LNCAP (cell line): ENCODE results near the gene AK4.

ENCODE experiments used
- CTCF ChIP-seq: fragments of 450-650 bp; IDR thresholded peaks from 2 replicates; pipeline ENCODE4 v1.5.1; 2017; ENCODE audit warnings: mild to moderate bottlenecking

AK4 gene

GRCh38 chr1:65113298-65113697 lies 34.7 kb upstream of the AK4 start:
- TF ChIP-seq CTCF, result no peak

GRCh38 chr1:65114322-65114721 lies 33.7 kb upstream of the AK4 start:
- no peak for TF ChIP-seq CTCF

GRCh38 chr1:65119951-65120350 lies 28.1 kb upstream of the AK4 start:
- TF ChIP-seq CTCF, result no peak

GRCh38 chr1:65138524-65138923 lies 9.5 kb upstream of the AK4 start:
- TF ChIP-seq CTCF, result no peak

- TF ChIP-seq CTCF, result no peak
These were observed 6.6 kb upstream of the AK4 start for GRCh38 chr1:65141394-65141793.

- TF ChIP-seq CTCF, result no peak
These were observed 6.1 kb upstream of the AK4 start for GRCh38 chr1:65141918-65142317.

GRCh38 chr1:65146908-65147423 lies 1.0 kb upstream of the AK4 start:
- TF ChIP-seq CTCF, result no peak
